ENCODE results near the gene NDC1.

Gene NDC1

DNA sequence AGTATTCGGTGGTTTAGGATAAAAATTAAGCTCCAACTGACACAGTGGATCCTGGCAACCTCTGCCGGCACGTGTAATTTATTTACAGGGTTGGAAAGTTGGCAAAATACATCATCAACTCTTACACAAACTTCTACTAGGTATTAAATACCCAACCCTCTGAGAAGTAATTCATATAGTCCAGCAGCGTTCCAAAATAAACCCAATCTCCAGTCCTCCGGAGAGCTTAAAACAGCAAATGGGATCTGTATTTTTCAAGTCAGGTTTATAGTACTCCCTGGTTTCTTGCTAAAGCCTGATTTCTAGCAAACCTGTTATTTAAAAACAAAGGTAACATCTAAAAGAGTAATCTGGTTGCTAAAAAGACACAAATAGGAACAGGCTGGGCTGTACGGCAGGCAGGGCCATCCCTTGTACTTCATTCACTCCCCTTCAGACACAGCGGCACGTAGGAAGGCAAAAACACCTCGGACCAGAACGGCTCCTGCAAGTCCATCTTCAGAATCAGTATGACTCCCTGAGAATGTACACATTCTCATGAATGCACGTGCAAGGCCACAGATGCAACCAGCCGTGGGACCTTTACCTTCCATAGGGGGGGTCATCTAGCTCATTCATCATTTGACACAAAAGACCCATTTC is 107.8 kb downstream of the NDC1 start:
- TF ChIP-seq, protein P1, sequence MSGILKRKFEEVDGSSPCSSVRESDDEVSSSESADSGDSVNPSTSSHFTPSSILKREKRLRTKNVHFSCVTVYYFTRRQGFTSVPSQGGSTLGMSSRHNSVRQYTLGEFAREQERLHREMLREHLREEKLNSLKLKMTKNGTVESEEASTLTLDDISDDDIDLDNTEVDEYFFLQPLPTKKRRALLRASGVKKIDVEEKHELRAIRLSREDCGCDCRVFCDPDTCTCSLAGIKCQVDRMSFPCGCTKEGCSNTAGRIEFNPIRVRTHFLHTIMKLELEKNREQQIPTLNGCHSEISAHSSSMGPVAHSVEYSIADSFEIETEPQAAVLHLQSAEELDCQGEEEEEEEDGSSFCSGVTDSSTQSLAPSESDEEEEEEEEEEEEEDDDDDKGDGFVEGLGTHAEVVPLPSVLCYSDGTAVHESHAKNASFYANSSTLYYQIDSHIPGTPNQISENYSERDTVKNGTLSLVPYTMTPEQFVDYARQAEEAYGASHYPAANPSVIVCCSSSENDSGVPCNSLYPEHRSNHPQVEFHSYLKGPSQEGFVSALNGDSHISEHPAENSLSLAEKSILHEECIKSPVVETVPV (CRISPR knock-in tag; IDR thresholded peaks at IDR 0.05): no peak
- TF ChIP-seq, protein P2, sequence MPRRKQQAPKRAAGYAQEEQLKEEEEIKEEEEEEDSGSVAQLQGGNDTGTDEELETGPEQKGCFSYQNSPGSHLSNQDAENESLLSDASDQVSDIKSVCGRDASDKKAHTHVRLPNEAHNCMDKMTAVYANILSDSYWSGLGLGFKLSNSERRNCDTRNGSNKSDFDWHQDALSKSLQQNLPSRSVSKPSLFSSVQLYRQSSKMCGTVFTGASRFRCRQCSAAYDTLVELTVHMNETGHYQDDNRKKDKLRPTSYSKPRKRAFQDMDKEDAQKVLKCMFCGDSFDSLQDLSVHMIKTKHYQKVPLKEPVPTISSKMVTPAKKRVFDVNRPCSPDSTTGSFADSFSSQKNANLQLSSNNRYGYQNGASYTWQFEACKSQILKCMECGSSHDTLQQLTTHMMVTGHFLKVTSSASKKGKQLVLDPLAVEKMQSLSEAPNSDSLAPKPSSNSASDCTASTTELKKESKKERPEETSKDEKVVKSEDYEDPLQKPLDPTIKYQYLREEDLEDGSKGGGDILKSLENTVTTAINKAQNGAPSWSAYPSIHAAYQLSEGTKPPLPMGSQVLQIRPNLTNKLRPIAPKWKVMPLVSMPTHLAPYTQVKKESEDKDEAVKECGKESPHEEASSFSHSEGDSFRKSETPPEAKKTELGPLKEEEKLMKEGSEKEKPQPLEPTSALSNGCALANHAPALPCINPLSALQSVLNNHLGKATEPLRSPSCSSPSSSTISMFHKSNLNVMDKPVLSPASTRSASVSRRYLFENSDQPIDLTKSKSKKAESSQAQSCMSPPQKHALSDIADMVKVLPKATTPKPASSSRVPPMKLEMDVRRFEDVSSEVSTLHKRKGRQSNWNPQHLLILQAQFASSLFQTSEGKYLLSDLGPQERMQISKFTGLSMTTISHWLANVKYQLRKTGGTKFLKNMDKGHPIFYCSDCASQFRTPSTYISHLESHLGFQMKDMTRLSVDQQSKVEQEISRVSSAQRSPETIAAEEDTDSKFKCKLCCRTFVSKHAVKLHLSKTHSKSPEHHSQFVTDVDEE (CRISPR knock-in tag; IDR thresholded peaks at IDR 0.05): no peak
- no peak for TF ChIP-seq ZFP30 (CRISPR knock-in tag; IDR thresholded peaks at IDR 0.05)
- no peak for TF ChIP-seq BACH2 (CRISPR knock-in tag; IDR thresholded peaks at IDR 0.05; ENCODE audit: borderline replicate concordance)
- no peak for TF ChIP-seq ZC3H10 (CRISPR knock-in tag; IDR thresholded peaks at IDR 0.05)
- ATAC-seq: no peak

- ATAC-seq: no peak
- no peak for TF ChIP-seq ZC3H10 (CRISPR knock-in tag; IDR thresholded peaks at IDR 0.05)
- TF ChIP-seq TOX (CRISPR knock-in tag; IDR thresholded peaks at IDR 0.05; ENCODE audit: borderline replicate concordance): no peak
- TF ChIP-seq, protein P3, sequence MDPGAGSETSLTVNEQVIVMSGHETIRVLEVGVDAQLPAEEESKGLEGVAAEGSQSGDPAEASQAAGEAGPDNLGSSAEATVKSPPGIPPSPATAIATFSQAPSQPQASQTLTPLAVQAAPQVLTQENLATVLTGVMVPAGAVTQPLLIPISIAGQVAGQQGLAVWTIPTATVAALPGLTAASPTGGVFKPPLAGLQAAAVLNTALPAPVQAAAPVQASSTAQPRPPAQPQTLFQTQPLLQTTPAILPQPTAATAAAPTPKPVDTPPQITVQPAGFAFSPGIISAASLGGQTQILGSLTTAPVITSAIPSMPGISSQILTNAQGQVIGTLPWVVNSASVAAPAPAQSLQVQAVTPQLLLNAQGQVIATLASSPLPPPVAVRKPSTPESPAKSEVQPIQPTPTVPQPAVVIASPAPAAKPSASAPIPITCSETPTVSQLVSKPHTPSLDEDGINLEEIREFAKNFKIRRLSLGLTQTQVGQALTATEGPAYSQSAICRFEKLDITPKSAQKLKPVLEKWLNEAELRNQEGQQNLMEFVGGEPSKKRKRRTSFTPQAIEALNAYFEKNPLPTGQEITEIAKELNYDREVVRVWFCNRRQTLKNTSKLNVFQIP (CRISPR knock-in tag; IDR thresholded peaks at IDR 0.05; ENCODE audit: borderline replicate concordance, low read depth): no peak
- no peak for TF ChIP-seq PATZ1 (CRISPR knock-in tag; IDR thresholded peaks at IDR 0.05; ENCODE audit: borderline replicate concordance)
- TF ChIP-seq BACH2 (CRISPR knock-in tag; IDR thresholded peaks at IDR 0.05; ENCODE audit: borderline replicate concordance): no peak
- no peak for TF ChIP-seq ZNF8 (CRISPR knock-in tag; IDR thresholded peaks at IDR 0.05)
- TF ChIP-seq, protein P2 (CRISPR knock-in tag; IDR thresholded peaks at IDR 0.05): no peak
- TF ChIP-seq RARB (CRISPR knock-in tag; IDR thresholded peaks at IDR 0.05): no peak
- TF ChIP-seq ZFP30 (CRISPR knock-in tag; IDR thresholded peaks at IDR 0.05): no peak
- TF ChIP-seq, protein P4, sequence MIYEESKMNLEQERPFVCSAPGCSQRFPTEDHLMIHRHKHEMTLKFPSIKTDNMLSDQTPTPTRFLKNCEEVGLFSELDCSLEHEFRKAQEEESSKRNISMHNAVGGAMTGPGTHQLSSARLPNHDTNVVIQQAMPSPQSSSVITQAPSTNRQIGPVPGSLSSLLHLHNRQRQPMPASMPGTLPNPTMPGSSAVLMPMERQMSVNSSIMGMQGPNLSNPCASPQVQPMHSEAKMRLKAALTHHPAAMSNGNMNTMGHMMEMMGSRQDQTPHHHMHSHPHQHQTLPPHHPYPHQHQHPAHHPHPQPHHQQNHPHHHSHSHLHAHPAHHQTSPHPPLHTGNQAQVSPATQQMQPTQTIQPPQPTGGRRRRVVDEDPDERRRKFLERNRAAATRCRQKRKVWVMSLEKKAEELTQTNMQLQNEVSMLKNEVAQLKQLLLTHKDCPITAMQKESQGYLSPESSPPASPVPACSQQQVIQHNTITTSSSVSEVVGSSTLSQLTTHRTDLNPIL (CRISPR knock-in tag; IDR thresholded peaks at IDR 0.05; ENCODE audit: low read depth): no peak
- TF ChIP-seq ZFP3 (CRISPR knock-in tag; IDR thresholded peaks at IDR 0.05): no peak
- TF ChIP-seq ZNF70 (CRISPR knock-in tag; IDR thresholded peaks at IDR 0.05): no peak
Measured at GRCh38 chr1:53729456-53730223, 108.5 kb downstream of the NDC1 start.

Data from SK-N-SH treated with all-trans-retinoic acid at 6 μM for 48 hours (cell line).